GM21825 (cell line): ENCODE data around the gene FH.

Source experiments
- ATAC-seq: cut with Tn5 transposase; IDR thresholded peaks from one replicate; pipeline ENCODE4 v1.9.1; 2021; ENCODE audit warnings: mild to moderate bottlenecking, moderate library complexity; ENCODE audit not compliant: unreplicated experiment

FH gene

DNA sequence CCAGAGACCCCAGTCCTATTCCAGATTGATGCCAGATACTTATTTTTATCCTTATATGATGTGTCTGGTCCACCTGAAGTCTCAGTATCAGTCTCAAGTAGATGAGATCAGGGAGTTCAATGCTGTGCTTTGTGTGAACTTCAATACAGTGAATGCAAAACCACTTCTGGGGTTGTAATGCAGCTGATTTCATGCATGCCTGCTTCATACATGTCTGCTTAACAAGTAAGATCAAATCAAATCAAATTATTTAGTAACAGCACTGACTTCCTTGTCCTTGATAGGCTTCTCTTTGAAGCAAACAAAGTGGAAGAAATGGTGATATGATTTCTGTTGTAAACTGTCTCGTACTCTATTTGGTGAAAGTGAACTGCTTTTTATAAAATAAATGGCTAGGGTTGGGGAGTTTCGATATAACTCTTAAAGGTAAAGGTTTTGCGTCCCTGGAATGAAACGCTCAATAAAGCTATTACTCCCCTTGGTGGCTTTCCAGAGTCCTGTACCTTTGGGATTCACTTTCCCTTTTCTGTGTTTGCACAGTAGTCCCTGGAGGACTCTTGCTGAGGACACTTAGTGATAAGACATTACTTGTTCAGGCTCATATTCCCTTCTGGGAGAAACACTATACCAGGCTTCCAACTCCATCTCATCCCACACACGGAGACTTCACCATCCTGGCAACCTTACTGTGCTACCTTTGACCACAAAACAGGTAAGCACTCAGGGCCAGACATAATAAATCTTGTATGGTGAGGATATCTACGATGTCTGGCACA lies 59.3 kb downstream of the FH start:
- ATAC-seq, result no peak

DNA sequence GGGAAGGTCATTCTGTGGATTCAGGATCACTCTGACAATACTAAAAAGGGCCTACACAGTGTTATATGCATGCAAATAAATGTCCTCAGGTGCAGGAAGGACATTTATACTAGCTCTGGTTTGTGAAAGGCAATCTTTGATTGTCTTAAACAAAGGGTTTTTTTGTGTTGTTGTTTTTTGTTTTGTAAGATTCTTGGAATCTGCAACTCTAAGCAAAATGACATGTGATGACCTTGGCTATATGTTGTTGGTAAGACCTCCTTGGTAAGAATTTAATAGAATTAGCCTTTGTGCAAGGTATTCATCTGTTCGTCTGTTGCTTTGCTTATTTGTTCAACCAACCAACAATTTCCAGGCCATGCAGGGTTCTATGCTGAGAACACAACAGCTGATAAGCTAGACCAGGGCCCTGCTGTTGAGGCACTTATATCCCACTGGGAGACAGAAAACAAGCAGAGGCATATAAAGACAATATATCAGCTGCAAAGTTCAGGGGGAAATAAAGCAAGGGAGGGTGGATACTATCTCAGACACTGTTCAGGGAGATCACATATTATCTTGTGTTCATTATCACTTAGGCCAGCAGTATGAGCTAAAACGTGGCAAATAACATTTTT lies 60.3 kb downstream of the FH start:
- no peak for ATAC-seq

GRCh38 chr1:241457421-241457820 lies 62.1 kb downstream of the FH start:
- no peak for ATAC-seq

DNA sequence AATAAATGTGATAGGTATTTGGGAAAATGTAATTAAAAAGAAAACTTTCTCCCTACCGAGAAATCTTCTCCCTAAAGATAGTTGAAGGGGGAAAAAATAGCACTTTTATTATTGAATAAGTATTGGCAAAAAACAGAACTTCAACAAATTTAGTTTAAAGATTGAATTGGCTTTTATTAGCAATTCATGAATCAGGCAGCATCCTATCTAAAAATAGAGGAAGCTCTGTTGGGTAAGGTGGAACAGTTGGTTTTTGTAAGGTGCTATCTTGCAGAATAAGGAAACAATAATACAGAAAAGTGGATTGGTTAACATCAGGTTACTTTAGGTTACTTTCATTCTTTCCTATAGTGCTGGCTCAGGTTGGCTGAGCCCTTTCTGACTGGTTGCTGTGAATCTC lies 62.8 kb downstream of the FH start:
- no peak for ATAC-seq

GRCh38 chr1:241453732-241454131 lies 65.8 kb downstream of the FH start:
- no peak for ATAC-seq

DNA sequence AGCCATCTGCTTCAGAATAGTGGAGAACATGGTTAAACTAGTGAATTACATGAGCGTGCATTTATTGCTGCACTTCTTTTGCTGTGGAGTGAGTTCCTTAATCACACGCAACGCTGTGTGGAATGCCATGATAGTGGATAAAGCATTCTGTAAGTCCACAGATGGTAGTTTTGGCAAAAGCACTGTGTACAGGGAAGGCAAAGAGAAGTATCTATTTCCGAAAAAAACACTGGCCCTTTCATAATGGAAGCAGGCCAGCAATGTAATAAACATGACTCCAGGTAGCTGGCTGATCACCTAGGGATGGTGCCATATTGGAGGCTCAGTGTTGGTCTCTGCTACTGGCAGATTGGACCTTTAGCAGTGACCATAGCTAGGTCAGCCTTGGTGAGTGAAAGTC lies 67.6 kb downstream of the FH start:
- ATAC-seq, result no peak
